ENCODE data around the gene KRTAP29-1. TPM values are rescaled to one million over a fixed set of nuclear protein-coding genes. Genes with fewer than 3 reads are reported as not detected.

The KRTAP29-1 gene
- total and polyA plus RNA-seq, 2 donors (not counting 1 experiment from before 2014, with no cell fraction given): not detected

GRCh38 chr17:41304091-41304490 lies 1.4 kb upstream of the KRTAP29-1 start:
- H3K36me3 ChIP-seq (ENCODE audit: control insufficient read depth, insufficient read depth, low read length): no peaks in the 10 kb centered on the region
- H3K27me3 ChIP-seq (ENCODE audit: control insufficient read depth, insufficient read depth, low read length): peaks cover 21% of the 10 kb centered on the region
- no peaks in the 10 kb centered on the region for H3K4me1 ChIP-seq (ENCODE audit: control insufficient read depth, extremely low read depth, insufficient read depth, low read length)
- no peak overlapping the region for H3K9ac ChIP-seq (ENCODE audit: insufficient read depth, low read length)
- H3K4me3 ChIP-seq (replicated peaks in 1 of 4; ENCODE audit: control extremely low read depth in 1 of 4, insufficient read depth in 1 of 4, low read depth in 3 of 4, low read length in 4 of 4): no peak overlapping the region
- no peak for DNase-seq (ENCODE audit: low read depth in 2 of 2)
- no peaks in the 10 kb centered on the region for H3K79me2 ChIP-seq (ENCODE audit: control insufficient read depth, insufficient read depth, low read length)
- no peak overlapping the region for H2AFZ ChIP-seq (ENCODE audit: low read length)
- H3K9me3 ChIP-seq (ENCODE audit: control insufficient read depth, insufficient read depth, low read depth, low read length): no peaks in the 10 kb centered on the region
- TF ChIP-seq EZH2 (IDR thresholded peaks at IDR 0.05; ENCODE audit: low read length, missing control alignments) (no peak), CTCF (conservative IDR thresholded peaks at IDR 0.05 in 1 of 2, IDR thresholded peaks at IDR 0.05 in 1 of 2; ENCODE audit: low read depth in 1 of 2, low read length in 2 of 2) (no peak)
- no peak overlapping the region for H3K27ac ChIP-seq (ENCODE audit: insufficient read depth, low read length)
- H3K4me2 ChIP-seq (ENCODE audit: extremely low read depth, insufficient read depth, low read length): no peak overlapping the region
- H4K20me1 ChIP-seq (ENCODE audit: control insufficient read depth, extremely low read depth, insufficient read depth, low read length): no peaks in the 10 kb centered on the region

DNA sequence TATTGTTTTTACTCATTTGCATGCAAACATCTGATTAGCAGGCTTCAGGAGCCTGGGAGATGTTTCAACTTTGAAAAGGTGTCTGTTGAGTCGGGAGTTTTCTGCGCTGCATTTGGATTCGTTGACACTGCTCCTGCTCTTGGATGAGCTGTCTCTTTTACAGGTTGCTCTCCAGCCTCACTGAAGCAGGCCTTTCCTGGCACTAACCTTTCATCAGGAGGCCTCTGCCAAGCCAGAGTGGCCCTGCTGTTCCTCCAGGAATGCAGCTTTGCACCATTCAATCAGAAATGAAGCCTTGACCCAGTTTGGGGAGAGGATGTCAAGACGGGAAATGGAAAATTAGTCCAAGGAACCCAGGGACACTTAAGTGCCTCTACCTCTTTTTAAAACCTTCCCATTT lies 330 bp upstream of the KRTAP29-1 start:
- H3K4me1 ChIP-seq (ENCODE audit: control insufficient read depth, extremely low read depth, insufficient read depth, low read length): no peaks in the 10 kb centered on the region

DNA sequence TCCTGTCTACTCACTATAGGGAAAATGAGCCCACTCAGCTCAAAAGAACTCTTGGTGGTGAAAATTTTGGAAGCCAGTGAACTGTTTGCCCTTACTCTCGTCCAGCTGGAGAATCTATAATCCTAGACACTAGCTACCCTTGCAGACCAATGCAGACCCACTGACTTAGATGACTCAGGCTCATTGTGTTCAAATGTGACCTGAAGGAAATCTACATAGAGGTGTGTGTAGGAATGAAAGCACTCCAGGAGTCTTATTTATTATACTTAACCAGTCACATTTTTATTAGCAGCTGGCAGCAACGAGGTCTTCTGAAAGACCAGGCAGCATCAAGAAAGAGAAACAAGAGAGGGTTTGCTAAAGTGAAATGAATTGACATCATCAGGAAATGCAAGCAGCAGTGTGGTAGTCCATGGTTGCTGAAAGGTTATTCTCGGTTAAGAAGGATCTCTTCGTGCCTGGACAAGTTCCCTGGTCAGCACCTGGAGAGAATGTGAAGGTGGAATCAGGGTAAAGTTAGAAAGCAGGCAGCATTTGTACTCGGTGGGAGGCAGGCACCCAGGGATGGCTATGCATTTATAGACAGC lies 1.4 kb downstream of the KRTAP29-1 start:
- Histone ChIP-seq H3K4me1 (ENCODE audit: control insufficient read depth, extremely low read depth, insufficient read depth, low read length) (no peaks in the 10 kb centered on the region), H4K20me1 (ENCODE audit: control insufficient read depth, extremely low read depth, insufficient read depth, low read length) (no peaks in the 10 kb centered on the region), H3K9ac (ENCODE audit: insufficient read depth, low read length) (no peak overlapping the region), H3K9me3 (ENCODE audit: control insufficient read depth, insufficient read depth, low read depth, low read length) (no peaks in the 10 kb centered on the region), H3K4me2 (ENCODE audit: extremely low read depth, insufficient read depth, low read length) (no peak overlapping the region), H3K27me3 (ENCODE audit: control insufficient read depth, insufficient read depth, low read length) (peaks cover 12% of the 10 kb centered on the region), H3K79me2 (ENCODE audit: control insufficient read depth, insufficient read depth, low read length) (no peaks in the 10 kb centered on the region), H3K4me3 (replicated peaks in 1 of 4; ENCODE audit: control extremely low read depth in 1 of 4, insufficient read depth in 1 of 4, low read depth in 3 of 4, low read length in 4 of 4) (no peak overlapping the region), H2AFZ (ENCODE audit: low read length) (no peak overlapping the region), H3K36me3 (ENCODE audit: control insufficient read depth, insufficient read depth, low read length) (no peaks in the 10 kb centered on the region), H3K27ac (ENCODE audit: insufficient read depth, low read length) (no peak overlapping the region)
- no peak for TF ChIP-seq EZH2 (IDR thresholded peaks at IDR 0.05; ENCODE audit: low read length, missing control alignments)
- no peak for TF ChIP-seq CTCF (conservative IDR thresholded peaks at IDR 0.05 in 1 of 2, IDR thresholded peaks at IDR 0.05 in 1 of 2; ENCODE audit: low read depth in 1 of 2, low read length in 2 of 2)
- DNase-seq (ENCODE audit: low read depth in 2 of 2): peak in 1 of 2 donors; percentile 11

More for the DNA sequence above, 330 bp upstream of the KRTAP29-1 start:
- Histone ChIP-seq H3K27ac (ENCODE audit: insufficient read depth, low read length) (no peak overlapping the region), H3K9me3 (ENCODE audit: control insufficient read depth, insufficient read depth, low read depth, low read length) (no peaks in the 10 kb centered on the region), H2AFZ (ENCODE audit: low read length) (no peak overlapping the region), H3K79me2 (ENCODE audit: control insufficient read depth, insufficient read depth, low read length) (no peaks in the 10 kb centered on the region), H3K4me2 (ENCODE audit: extremely low read depth, insufficient read depth, low read length) (no peak overlapping the region), H4K20me1 (ENCODE audit: control insufficient read depth, extremely low read depth, insufficient read depth, low read length) (no peaks in the 10 kb centered on the region), H3K4me3 (replicated peaks in 1 of 4; ENCODE audit: control extremely low read depth in 1 of 4, insufficient read depth in 1 of 4, low read depth in 3 of 4, low read length in 4 of 4) (no peak overlapping the region), H3K9ac (ENCODE audit: insufficient read depth, low read length) (no peak overlapping the region), H3K27me3 (ENCODE audit: control insufficient read depth, insufficient read depth, low read length) (peaks cover 19% of the 10 kb centered on the region), H3K36me3 (ENCODE audit: control insufficient read depth, insufficient read depth, low read length) (no peaks in the 10 kb centered on the region)
- DNase-seq (ENCODE audit: low read depth in 2 of 2): no peak
- TF ChIP-seq CTCF (conservative IDR thresholded peaks at IDR 0.05 in 1 of 2, IDR thresholded peaks at IDR 0.05 in 1 of 2; ENCODE audit: low read depth in 1 of 2, low read length in 2 of 2) (no peak), EZH2 (IDR thresholded peaks at IDR 0.05; ENCODE audit: low read length, missing control alignments) (no peak)

All from fibroblast of lung (primary cell).